NOMO-1 treated with dmso at 0.1 percent for 144 hours (cell line): ENCODE results near the gene RHOT2.

Source experiments
- DNase-seq: peaks from one replicate; lab custom pipeline; 2025; ENCODE audit not compliant: unreplicated experiment; lab: John Stamatoyannopoulos, UW

The RHOT2 gene

GRCh38 chr16:667780-668518 is at the start of gene RHOT2:
TSS of gene RHOT2 (plus strand) at chr16:668132. CDS start at chr16:668200, 68 bp downstream.
- peak; percentile 88 for DNase-seq

GRCh38 chr16:619476-620100 is 48.3 kb upstream of the RHOT2 start:
- no peak for DNase-seq

DNA sequence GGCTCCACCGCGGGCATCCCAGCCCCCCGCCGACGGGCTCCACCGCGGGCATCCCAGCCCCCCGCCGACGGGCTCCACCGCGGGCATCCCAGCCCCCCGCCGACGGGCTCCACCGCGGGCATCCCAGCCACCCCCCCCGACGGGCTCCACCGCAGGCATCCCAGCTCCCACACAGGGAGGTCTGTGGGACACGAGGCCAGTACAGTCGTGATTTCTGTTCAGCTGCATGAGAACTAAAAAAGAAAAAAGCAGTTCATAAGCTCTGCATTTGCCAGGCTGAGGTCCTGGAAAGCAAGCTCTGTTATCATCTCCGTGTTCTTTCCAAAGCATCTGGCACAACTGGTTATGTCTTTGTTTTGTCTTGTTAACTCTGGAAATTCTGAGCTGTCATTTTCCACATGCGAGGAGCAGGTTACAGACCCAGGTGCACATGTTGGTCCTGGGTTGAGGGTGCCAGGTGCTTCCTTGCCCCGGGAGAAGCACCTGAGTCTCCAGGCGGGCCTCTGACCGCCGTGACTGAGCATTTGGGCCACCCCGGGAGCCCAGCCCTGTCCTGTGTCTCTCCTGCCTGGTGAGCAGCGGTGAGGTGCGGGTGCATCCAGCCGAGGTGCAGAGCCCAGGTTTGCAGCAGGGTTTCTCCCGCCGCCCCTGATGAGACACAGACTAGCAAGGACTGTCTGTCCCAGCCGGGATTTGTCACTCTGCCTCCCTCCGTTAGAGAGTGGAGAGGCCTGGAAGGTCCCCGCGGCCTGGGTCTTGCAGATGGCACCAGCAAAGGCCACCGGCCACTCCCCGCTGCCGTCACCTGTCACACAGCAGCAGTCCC is 47.0 kb upstream of the RHOT2 start:
- DNase-seq = no peak

- no peak for DNase-seq
Measured at GRCh38 chr16:621526-622105, 46.3 kb upstream of the RHOT2 start.

DNA sequence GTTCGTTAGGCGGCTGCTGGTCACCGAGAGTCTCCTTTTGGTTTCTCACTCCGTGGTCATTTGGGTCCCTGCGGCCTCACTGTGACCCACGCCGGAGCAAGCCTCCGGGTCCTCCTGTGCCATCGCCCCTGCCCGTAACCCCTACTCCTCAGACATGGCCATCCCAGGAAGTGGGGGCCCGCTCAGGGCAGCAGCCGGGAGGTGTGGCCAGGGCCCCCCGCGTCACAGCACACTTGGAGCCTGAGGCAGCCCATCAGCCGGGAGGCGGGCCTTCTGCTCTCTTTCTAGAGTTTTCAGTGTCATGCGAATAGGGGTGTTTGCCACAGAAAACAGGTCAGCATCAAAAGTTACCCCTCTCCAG is 45.0 kb upstream of the RHOT2 start:
- DNase-seq = no peak

- no peak for DNase-seq
Measured at GRCh38 chr16:624526-625070, 43.3 kb upstream of the RHOT2 start.

- DNase-seq = no peak
Measured at GRCh38 chr16:625117-625976, 42.6 kb upstream of the RHOT2 start.

DNA sequence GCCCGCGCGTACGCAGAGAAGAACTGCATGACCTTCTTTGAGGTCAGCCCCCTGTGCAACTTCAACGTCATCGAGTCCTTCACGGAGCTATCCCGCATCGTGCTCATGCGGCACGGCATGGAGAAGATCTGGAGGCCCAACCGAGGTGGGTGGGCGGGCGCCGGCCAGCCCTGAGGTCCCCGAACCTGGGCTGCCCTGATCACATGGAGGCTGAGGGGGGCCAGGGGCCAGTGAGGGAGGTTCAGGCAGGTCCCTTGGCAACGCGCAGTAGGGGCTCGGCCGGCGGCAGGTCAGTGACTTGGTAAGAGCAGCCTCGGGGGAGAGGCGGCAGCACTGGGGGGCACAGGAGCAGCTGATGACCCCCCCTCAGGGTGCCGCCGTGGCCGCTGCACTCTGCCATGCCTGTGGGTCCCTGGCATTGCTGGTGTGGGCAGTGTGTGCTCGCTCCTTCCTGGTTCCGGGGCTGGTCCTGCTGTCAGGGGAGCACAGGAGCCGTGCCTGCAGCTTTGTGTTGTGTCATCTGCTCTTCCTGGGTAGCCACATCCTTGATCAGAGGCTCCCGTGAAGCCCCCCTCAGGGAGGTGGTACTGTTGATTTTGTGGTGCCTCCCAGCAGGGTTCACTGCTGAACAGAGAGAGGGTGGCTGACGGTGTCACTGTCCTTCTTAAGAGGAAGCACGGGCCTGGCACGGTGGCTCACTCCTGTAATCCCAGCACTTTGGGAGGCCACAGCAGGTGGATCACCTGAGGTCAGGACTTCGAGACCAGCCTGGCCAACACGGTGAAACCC is 41.8 kb upstream of the RHOT2 start:
- no peak for DNase-seq

DNA sequence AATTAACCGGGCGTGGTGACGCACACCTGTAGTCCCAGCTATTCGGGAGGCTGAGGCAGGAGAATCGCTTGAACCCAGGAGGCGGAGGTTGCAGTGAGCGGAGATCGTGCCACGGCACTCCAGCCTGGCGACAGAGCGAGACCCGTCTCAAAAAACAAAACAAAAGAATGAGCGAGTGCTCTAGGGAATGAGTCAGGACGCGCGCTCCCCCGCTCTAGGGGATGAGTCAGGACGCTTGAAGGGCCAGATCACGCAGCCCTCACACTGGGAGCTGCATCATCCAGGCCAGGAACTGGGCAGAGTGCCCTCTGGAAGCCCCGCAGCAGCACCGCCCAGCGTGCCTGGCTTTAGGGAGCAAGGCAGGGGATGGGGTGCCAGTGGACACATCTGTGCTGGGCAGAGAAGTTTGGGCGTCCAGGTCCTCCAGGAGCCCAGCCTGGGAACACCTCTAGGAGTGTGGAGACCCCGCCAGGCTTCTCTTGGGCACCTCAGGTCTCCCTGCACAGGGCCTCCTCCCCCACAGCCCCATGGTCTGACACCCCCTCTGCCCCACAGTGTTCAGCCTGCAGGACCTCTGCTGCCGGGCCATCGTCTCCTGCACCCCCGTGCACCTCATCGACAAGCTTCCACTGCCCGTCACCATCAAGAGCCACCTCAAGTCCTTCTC is 41.0 kb upstream of the RHOT2 start:
- no peak for DNase-seq

GRCh38 chr16:627454-628239 is 40.3 kb upstream of the RHOT2 start:
- DNase-seq = no peak

DNA sequence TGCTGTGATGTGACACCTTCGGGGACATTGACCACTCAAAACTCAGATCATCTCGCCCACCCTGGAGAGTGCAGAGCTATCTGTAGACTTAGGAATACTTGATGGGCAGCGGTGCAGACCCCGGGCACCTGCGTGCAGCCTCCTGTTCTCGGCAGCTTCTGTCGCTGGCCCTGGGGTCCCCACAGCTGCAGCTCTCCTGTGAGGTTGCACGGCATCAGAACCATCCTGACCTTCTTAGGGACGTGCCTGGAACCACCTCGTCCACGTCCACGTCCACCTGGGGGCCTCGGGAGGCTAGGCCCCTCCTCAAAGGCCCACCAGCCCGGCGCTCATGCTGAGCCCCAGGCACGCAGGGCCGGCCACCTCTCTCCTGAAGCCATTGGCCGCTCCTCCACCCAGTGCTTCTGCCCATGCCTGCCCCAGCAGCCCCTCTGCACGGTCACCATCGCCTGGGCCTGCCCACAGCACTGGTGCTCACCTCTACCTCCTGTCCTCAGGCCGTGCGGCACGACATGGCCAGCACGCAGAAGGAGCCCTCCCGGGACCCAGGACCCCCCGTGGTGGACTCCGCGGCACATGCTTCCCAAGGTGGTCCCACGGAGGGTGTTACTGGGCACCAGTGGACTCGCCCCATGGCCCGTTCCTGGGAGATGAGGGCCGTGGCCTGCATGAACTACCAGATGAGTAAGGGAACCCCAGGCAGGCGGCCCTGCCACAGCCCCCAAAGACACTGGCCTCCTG is 39.4 kb upstream of the RHOT2 start:
- DNase-seq = no peak

DNA sequence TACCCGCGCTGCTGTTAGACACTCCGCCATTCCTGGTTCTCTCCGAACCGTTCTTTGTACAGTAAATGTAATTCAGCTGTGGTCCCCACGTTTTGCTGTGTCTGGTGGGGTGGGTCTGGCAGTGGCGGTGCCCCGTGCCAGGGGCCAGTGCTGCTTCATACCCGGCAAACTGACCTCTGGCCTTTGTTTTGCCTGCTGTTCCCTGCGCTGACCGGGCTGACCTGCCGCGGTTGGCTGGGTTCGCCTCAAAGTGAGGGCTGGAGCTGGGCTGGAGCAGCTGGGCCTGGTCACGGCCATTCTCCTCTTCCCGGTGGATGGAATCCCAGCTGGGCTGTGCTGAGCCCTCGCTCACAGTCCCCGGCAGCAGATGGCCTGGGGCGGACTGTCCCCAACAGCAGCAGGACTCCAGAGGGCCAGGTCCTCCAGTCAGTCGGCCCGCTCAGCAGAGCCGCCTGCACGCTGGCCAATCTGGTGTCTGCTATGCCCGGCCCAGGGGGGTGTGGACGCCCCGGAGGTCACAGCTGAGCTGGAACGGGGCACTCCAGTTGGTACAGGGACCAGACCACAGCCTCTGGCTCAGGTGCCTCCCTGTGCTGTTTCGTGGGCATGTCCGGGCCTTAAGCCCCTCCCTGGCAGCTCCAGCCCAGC is 38.6 kb upstream of the RHOT2 start:
- DNase-seq = no peak

GRCh38 chr16:629833-630248 is 38.1 kb upstream of the RHOT2 start:
- no peak for DNase-seq

GRCh38 chr16:630249-630814 is 37.6 kb upstream of the RHOT2 start:
- DNase-seq = no peak

GRCh38 chr16:630815-631405 is 37.0 kb upstream of the RHOT2 start, which contains the start of gene WFIKKN1:
TSS of gene WFIKKN1 (plus strand) at chr16:630985. CDS start at chr16:631254, 269 bp downstream.
- DNase-seq = no peak

- DNase-seq = no peak
Measured at GRCh38 chr16:631808-632358, 36.0 kb upstream of the RHOT2 start.
